HEK293 (cell line): Measurements from ENCODE around the gene TRPC4AP.

Experiments
- CTCF ChIP-seq: fragments of 450-650 bp; formaldehyde crosslinking; IDR thresholded peaks from 2 replicates; pipeline ENCODE4 v1.5.1; 2016; ENCODE audit warnings: missing biosample characterization, missing genetic modification characterization
- SETDB1 ChIP-seq: IDR thresholded peaks from one replicate; pipeline ENCODE4 v1.6.1; 2017; ENCODE audit warnings: mild to moderate bottlenecking, low read length, moderate library complexity, mixed read lengths; ENCODE audit not compliant: insufficient read length
- YY1 ChIP-seq: fragments of 450-650 bp; formaldehyde crosslinking; IDR thresholded peaks from 2 replicates; pipeline ENCODE4 v1.5.1; 2018; ENCODE audit warnings: missing biosample characterization, missing genetic modification characterization
- ZNF202 ChIP-seq: fragments of 450-650 bp; formaldehyde crosslinking; IDR thresholded peaks from 2 replicates; pipeline ENCODE4 v1.5.1; 2016; ENCODE audit warnings: missing biosample characterization, missing genetic modification characterization, borderline replicate concordance
- ZNF24 ChIP-seq: fragments of 450-650 bp; formaldehyde crosslinking; IDR thresholded peaks from 2 replicates; pipeline ENCODE4 v1.5.1; 2016; ENCODE audit warnings: missing biosample characterization, missing genetic modification characterization
- ZNF530 ChIP-seq: fragments of 450-650 bp; formaldehyde crosslinking; IDR thresholded peaks from 2 replicates; pipeline ENCODE4 v1.5.1; 2016; ENCODE audit warnings: low read depth, missing biosample characterization, missing genetic modification characterization
- TF ChIP-seq, protein P1 (sequence below): IDR thresholded peaks from 2 replicates; pipeline ENCODE4 v1.6.1; 2011; ENCODE audit warnings: mild to moderate bottlenecking, low read depth, low read length, borderline replicate concordance

DNA sequence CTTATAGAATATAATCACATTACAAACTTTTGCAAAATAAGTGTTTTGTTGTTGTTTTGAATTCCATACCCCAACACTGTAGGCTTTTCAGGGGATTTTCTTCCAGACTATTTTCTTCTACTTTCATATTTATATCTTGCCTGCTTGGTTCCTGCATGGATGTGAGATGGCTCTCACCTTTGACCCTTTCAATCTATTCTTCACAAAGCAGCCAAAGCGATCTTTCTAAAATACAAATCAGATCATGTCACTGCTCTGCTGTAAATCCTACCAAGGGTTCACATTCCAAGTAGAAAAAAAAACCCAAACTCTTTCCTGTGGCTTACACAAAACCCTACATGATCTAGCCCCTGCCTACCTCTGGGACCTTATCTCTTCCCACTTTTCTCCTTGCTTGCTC is 25.0 kb upstream of the TRPC4AP start:
- TF ChIP-seq SETDB1 = no peak
- TF ChIP-seq ZNF202 (tag by site-specific recombination) = no peak
- TF ChIP-seq ZNF530 (tag by site-specific recombination) = no peak
- TF ChIP-seq, protein P1, sequence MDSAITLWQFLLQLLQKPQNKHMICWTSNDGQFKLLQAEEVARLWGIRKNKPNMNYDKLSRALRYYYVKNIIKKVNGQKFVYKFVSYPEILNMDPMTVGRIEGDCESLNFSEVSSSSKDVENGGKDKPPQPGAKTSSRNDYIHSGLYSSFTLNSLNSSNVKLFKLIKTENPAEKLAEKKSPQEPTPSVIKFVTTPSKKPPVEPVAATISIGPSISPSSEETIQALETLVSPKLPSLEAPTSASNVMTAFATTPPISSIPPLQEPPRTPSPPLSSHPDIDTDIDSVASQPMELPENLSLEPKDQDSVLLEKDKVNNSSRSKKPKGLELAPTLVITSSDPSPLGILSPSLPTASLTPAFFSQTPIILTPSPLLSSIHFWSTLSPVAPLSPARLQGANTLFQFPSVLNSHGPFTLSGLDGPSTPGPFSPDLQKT = no peak
- no peak for TF ChIP-seq ZNF24 (tag by site-specific recombination)
- TF ChIP-seq CTCF (tag by site-specific recombination) = no peak
- TF ChIP-seq YY1 (tag by site-specific recombination) = no peak
